HG03521 (cell line): ENCODE results near the gene RBBP4.

Experiments used
- ATAC-seq: cut with Tn5 transposase; IDR thresholded peaks from one replicate; pipeline ENCODE4 v1.9.1; 2021; ENCODE audit warnings: mild to moderate bottlenecking, moderate library complexity; ENCODE audit not compliant: unreplicated experiment

Gene RBBP4

DNA sequence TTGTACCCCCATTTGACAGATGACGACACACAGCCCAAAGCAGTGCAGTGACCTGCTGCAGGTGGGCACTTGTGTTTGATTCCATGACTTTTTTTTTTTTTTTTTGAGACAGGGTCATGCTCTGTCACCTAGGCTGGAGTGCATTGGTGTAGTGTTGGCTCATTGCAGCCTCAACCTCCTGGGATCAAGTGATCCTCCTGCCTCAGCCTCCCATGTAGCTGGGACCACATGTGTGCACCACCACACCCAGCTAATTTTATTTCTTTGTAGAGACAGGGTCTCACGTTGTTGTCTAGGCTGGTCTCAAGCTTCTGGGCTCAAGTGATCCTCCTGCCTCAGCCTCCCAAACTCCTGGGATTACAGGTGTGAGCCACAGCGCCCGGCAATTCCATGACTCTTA is 66.5 kb downstream of the RBBP4 start:
- no peak for ATAC-seq

DNA sequence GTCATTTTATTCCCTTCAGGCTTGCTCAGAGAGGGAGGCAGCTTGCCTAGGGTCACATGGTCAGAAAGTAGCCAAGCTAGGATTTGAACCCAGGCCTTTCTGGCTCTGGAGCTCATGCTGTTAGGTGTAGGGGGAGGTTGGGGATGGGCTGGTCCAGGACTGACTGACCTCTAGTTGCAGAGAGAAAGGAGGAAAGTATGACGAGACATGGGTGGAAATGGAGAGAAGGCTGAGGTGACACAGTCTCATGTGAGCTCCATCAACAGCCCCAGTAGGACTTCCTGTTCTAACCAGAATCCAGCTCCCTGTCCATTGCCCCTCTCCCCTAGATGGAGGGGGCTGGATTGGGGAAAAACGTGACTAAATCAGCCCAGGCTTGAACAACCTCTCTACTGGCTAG is 67.0 kb downstream of the RBBP4 start:
- ATAC-seq, result no peak

DNA sequence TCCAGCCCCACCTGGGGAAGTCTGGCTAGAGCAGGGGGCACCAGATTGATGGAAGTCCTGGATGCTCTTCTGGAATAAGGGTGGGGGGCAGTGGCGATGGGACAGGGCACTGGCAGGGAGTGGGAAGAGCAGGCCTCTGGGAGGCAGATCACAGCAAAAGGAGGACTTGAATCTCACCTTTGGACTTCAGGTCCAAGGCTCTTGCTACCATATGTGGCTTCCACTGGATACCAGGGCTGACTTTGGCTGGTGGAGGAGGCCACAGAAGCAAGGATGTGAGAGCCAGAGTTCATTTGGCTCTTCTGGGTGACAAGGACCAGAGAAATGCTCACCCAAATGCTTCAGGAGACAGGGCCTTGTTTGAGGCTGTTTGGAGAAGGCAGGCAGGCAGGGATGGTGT is 67.5 kb downstream of the RBBP4 start:
- no peak for ATAC-seq

DNA sequence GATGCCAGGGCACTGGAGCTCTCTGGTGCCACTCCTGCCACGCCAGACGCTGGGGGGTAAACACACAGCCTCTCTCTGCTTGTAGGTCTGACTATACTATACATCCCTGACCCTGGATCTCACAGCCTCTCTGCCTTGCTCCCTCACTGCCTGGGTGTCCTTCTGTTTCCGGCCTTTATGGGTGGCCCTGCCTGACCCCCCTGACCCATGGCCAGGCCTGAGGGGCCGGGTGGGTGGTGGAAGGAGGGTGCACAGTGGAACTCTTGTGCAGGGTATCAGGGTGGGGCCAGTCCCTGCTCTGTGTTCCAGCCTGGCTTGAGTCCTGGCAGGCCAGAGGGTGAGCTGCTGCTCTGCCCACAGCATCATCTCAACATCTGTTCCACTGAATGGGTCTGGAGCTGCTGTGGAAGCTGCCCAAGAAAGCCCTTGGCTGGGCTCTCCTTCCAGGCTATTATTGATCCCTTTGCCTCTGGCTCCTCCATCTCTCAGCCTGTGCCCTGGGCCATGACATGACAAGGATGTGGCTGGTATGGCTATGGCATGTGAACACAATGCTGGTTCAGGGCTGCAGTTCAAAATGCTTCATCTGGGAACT is 68.8 kb downstream of the RBBP4 start:
- ATAC-seq, result no peak

DNA sequence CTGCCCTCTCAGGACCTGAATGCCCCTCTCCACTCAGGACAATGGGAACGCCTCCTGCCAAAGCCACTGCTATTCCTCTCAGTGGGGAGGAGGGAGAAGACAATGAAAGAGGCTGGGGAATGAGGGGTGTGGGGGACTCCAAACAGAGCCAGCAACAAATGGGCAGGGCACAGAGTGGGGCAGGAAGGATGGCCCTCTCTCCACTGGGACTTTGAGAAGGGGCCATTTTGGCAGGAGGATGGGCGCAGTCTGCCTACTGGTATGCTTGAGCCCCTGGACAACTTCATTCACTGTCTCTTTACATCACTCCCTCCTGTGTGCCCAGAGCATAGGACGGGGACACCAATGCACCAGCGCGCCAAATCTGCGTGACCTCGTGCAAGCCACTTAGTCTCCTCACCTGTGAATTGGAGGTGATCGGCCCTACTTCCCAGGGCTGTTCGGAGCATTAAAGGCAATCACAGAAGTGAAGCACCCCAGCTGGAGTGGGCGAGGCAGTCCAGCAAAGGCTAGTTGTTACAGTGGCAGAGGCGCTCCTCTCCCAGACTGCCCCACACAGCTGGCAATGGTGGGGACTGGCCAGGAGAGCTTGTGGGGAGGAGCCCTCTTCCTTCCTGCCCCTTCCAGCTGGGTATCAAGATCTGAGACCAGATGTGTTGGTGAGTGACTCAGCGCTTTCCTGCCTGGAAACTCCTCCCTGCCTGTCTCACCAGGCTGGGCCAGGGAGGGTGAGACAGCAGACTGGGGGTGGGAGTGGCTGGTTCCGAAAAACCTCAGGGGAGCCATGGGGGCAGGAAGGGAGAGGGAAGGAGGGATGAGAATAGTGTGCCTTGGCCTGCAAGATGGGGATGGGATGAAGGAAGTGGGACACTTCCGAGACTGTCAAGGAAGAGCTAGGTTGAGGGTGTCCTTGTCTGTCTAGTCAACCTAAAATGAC is 73.9 kb downstream of the RBBP4 start:
- ATAC-seq, result no peak

DNA sequence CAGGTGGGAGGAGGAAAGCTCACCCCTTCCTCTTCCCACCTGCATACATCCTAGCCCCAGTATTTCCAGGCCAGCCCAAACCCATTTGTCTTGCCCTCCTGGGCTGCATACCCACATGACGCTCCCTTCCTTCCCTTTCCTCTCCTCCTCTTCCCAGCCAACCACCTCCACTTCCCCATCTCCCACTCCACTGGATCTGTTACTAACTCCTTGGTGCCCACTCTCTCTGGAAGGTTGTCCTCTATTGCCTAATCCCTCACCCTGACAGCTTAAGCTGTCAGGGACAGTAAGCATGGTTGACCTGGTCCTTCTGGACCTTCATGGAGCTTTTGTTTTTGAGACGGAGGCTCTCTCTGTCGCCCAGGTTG is 74.6 kb downstream of the RBBP4 start:
- no peak for ATAC-seq

DNA sequence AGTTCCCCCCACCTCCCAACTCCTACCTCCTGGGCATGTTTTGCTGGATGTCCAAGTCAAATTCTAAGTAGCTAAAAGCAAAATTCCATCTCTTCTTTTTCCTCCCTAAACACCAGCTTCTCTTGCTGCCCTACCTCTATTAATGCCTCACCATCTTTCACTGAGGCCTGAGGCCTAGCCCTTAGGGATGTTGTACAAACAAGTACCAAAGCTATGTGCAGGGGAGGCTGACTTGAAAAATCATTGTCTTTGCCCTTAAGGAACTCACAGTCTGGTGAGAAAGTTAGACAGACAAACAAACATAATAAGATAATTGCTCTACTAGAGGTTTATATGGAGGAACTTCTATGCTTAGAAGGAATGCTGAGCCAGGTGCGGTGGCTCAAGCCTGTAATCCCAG is 76.9 kb downstream of the RBBP4 start:
- ATAC-seq, result no peak

DNA sequence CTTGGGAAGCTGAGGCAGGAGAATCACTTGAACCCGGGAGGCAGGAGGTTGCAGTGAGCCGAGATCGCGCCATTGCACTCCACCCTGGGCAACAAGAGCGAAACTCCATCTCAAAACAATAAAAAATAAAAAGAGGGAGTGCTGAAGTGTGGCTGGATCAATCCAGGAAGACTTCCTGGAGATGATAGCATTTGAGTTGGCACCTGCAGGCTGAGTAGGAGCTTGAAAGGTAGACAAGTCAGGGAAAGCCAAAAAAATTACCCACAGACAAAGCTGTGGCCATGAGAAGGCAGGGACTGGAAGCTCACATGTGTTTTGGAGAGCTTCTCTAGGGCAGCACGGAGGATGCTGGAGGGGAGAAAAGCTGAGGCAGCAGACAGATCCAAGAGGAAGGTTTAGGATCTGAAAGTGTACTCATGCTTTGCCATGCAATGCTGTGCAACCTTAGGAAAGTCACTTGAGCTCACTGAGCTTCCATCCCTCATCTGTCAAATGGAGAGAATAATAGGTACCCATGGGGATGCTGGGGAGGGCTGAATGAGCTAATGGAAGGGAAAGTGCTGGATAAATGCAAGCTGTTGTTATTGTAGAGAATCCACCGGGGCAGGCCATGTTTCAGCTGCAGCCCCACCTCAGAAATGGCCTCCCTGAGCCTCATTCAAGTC is 77.5 kb downstream of the RBBP4 start:
- ATAC-seq, result no peak

DNA sequence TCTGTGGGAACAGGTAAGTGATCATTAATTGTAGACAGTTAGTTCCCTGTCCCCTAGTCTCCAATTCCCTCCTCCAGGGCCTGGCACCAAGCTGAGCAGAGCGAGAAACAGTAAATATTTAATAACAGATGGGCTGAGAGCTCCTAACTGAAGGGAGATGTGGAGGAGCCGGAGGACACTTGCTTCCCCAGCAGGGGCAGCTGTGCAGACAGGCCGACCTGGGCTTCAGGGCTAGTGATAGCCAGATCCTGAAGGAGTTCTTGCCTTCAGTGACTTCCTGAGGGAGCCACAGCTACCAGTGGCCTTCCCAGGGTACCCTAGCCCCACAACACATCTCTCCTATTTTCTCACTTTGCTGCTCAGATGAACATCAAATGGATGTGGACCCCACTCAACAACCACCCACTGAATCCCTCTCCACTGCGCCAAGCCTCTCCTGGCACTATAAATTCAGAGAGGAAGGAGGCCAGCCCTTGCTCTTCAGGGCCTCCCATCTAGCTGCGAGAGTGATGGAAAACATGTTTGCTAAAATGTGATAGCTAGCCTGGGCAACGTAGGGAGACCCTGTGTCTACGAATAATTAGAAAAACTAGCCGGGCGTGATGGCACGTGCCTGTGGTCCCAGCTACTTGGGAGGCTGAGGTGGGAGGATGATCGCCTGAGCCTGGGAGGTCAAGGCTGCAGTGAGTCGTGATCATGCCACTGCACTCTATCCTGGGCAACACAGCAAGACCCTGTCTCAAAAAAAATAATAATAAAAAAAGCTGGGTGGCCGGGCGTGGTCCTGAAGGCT is 78.4 kb downstream of the RBBP4 start:
- no peak for ATAC-seq

DNA sequence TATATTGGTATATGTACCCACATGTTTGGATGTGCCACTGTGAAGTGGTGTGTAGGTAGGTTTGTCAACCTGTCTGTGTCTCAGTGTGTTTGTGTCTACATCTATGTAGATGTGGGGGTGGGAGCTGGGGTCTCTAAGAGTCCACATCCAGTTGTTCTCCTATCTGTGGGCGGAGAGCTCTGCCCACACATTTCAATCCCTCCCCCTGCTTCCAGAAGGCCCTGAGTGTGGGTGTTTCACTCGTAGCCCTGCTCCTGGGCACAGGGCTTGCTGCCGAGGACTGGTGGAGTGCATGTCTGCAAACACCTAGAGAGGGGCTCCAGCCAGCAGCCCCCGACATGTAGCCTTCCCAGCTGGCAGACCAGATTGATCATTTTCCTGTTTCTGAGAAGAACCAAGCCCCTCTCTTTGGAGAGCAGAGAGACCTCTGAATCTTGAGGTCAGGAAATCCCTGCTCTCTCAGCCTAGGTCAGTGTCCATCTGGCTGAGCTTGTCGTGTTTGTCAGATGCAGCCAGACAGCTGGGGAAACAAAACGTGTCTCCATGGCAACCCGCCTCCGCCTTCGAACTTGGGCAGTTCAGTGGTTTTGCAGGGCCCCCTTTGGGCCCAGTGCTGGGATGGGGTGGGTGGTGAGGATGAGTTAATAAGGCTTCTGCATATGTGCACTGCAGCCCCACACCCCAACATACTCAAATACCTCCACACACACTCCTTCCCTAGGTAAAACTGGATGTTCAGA is 82.7 kb downstream of the RBBP4 start:
- no peak for ATAC-seq
